CD4-positive, alpha-beta memory T cell (primary cell): ENCODE results near the gene PXMP4. TPM values are rescaled to one million over a fixed set of nuclear protein-coding genes. Genes with fewer than 3 reads are reported as not detected.

Experiments
- CTCF ChIA-PET: fragments of 350-600 bp; sonication (Branson Sonifier 250); formaldehyde crosslinking; loops from one replicate; lab custom pipeline; 2021; ENCODE audit warnings: inconsistent platforms; ENCODE audit not compliant: partially characterized antibody; lab: Charles Lee
- POLR2A ChIA-PET: fragments of 350-600 bp; sonication (Branson Sonifier 250); formaldehyde crosslinking; loops from one replicate; lab custom pipeline; 2021; ENCODE audit not compliant: partially characterized antibody; lab: Charles Lee
- DNase-seq, 5 donors: peaks; one replicate each; pipeline versions ENCODE4 v3.0.0 to v3.0.0-alpha.2; 2020 to 2022; ENCODE audit warnings: mixed read lengths in 1 of 5
- H3K27ac ChIP-seq: one replicate; pipeline ENCODE4 v1.7.0; 2013; ENCODE audit warnings: low read depth, low read length
- H3K27me3 ChIP-seq: 2 replicates; pipeline ENCODE4 v1.7.0; 2013; ENCODE audit warnings: mild to moderate bottlenecking, low read length, moderate library complexity; ENCODE audit not compliant: insufficient read depth
- H3K36me3 ChIP-seq: 2 replicates; pipeline ENCODE4 v1.7.0; 2013; ENCODE audit warnings: mild to moderate bottlenecking, low read length, moderate library complexity; ENCODE audit not compliant: insufficient read depth
- H3K4me1 ChIP-seq: 2 replicates; pipeline ENCODE4 v1.7.0; 2013; ENCODE audit warnings: mild to moderate bottlenecking, low read length, moderate library complexity; ENCODE audit not compliant: insufficient read depth
- H3K4me3 ChIP-seq, 2 donors: one replicate each; pipeline ENCODE4 v1.7.0; 2013; ENCODE audit warnings: low read length in 2 of 2, mild to moderate bottlenecking in 1 of 2
- H3K9me3 ChIP-seq, 2 donors: one replicate each; pipeline ENCODE4 v1.7.0; 2013; ENCODE audit warnings: low read length in 2 of 2, control low read depth in 1 of 2; ENCODE audit not compliant: control insufficient read depth in 1 of 2
- H3K27ac Mint-ChIP-seq, 7 donors: one replicate each; pipeline ENCODE4 v1.8.0; 2020 to 2021; ENCODE audit warnings: mixed read lengths in 7 of 7, mild to moderate bottlenecking in 6 of 7, inconsistent platforms in 3 of 7, moderate library complexity in 3 of 7
- H3K27me3 Mint-ChIP-seq, 2 donors: one replicate each; pipeline ENCODE4 v1.8.0; 2020 to 2021; ENCODE audit warnings: mixed read lengths in 2 of 2
- H3K36me3 Mint-ChIP-seq, 2 donors: one replicate each; pipeline ENCODE4 v1.8.0; 2020 to 2021; ENCODE audit warnings: mixed read lengths in 2 of 2, inconsistent platforms in 1 of 2, mild to moderate bottlenecking in 1 of 2
- H3K4me1 Mint-ChIP-seq, 4 donors: one replicate each; pipeline ENCODE4 v1.8.0; 2020 to 2021; ENCODE audit warnings: mixed read lengths in 4 of 4, mild to moderate bottlenecking in 1 of 4
- H3K4me3 Mint-ChIP-seq, 8 donors: one replicate each; pipeline ENCODE4 v1.8.0; 2020 to 2021; ENCODE audit warnings: mixed read lengths in 8 of 8, mild to moderate bottlenecking in 7 of 8, moderate library complexity in 6 of 8, inconsistent platforms in 3 of 8
- H3K9me3 Mint-ChIP-seq, 8 donors: one replicate each; pipeline ENCODE4 v1.8.0; 2020 to 2021; ENCODE audit warnings: mixed read lengths in 8 of 8, mild to moderate bottlenecking in 5 of 8, inconsistent platforms in 3 of 8, moderate library complexity in 1 of 8
- intact Hi-C: fragments of 100-400 bp; cut with micrococcal nuclease; formaldehyde crosslinking; loops from one replicate; pipeline ENCODE4 v1.15.1; 2023
- polyA plus RNA-seq, 2 donors: library from polyadenylated mRNA; unstranded; fragments of 300-500 nt; fragmentation: Illumina TruSeq; gene quantifications; one replicate each; pipeline ENCODE4 v1.2.3, GENCODE V29; 2021
- total RNA-seq, 2 experiments: library from RNA; stranded (reverse); gene quantifications; one replicate each; pipeline ENCODE4 v1.2.3, GENCODE V29; 2021

Gene PXMP4
- total and polyA plus RNA-seq, 4 experiments from 2014 or later, result 6.3 to 16.4 (median 16.0) TPM

GRCh38 chr20:33685328-33686099 is 34.6 kb downstream of the PXMP4 start:
- Histone ChIP-seq H3K36me3 (no peaks in the 10 kb centered on the region), H3K9me3 (no peaks in the 10 kb centered on the region), H3K4me1 (peaks cover 46% of the 10 kb centered on the region), H3K4me3 (peak overlapping the region in 1 of 2 donors; percentile 38), H3K27me3 (no peaks in the 10 kb centered on the region), H3K27ac (peak overlapping the region; percentile 54)
- Mint-ChIP-seq H3K4me3 (peak overlapping the region; percentile 44 to 86 (median 74)), H3K27ac (peak overlapping the region; percentile 26 to 86 (median 70)), H3K9me3 (no peaks in the 10 kb centered on the region), H3K27me3 (no peaks in the 10 kb centered on the region), H3K36me3 (no peaks in the 10 kb centered on the region), H3K4me1 (peaks cover 28 to 70% (median 47%) of the 10 kb centered on the region in 4 donors)
- intact Hi-C loops, result loop anchor here (1.0 kb wide), 6 partner anchors 22 to 284 kb away; partner anchors contain the start of genes CDK5RAP1, CHMP4B and PXMP4
- CTCF ChIA-PET, result interaction anchor here (0.9 to 1.5 kb wide), 3 partner anchors 17 to 195 kb away, joined by 3 to 5 read pairs (median 3); partner anchors contain the start of gene CBFA2T2
- POLR2A ChIA-PET, result interaction anchor here (0.9 to 1.3 kb wide), 6 partner anchors 18 to 46 kb away, joined by 3 to 14 read pairs (median 4); partner anchors contain the start of genes ACTL10, PXMP4 and ZNF341
- peak in 2 of 5 donors; percentile 26 to 31 for DNase-seq

GRCh38 chr20:33684533-33685327 is 35.4 kb downstream of the PXMP4 start:
- intact Hi-C loops, result no loop called here
- Mint-ChIP-seq H3K9me3 (no peaks in the 10 kb centered on the region), H3K36me3 (no peaks in the 10 kb centered on the region), H3K4me3 (peak overlapping the region in 7 of 8 donors; percentile 31 to 86 (median 58)), H3K27ac (peak overlapping the region in 6 of 7 donors; percentile 41 to 88 (median 75)), H3K27me3 (no peaks in the 10 kb centered on the region), H3K4me1 (peaks cover 25 to 66% (median 45%) of the 10 kb centered on the region in 4 donors)
- Histone ChIP-seq H3K9me3 (no peaks in the 10 kb centered on the region), H3K4me3 (peak overlapping the region in 1 of 2 donors; percentile 38), H3K36me3 (no peaks in the 10 kb centered on the region), H3K4me1 (peaks cover 46% of the 10 kb centered on the region), H3K27me3 (no peaks in the 10 kb centered on the region), H3K27ac (peak overlapping the region; percentile 54)
- CTCF ChIA-PET, result interaction anchor here (0.9 to 1.5 kb wide), 3 partner anchors 16 to 195 kb away, joined by 3 to 5 read pairs (median 3); partner anchors contain the start of gene CBFA2T2
- DNase-seq, result no peak
- POLR2A ChIA-PET, result interaction anchor here (0.6 to 1.3 kb wide), 7 partner anchors 17 to 48 kb away, joined by 3 to 14 read pairs (median 3); partner anchors contain the start of genes ACTL10, PXMP4 and ZNF341

GRCh38 chr20:33681728-33682353 is 38.3 kb downstream of the PXMP4 start:
- intact Hi-C loops, result no loop called here
- H3K4me1 Mint-ChIP-seq, result peaks cover 27 to 68% (median 49%) of the 10 kb centered on the region in 4 donors
- peak overlapping the region in 2 of 8 donors; percentile 24 to 43 for H3K4me3 Mint-ChIP-seq
- no peaks in the 10 kb centered on the region for H3K27me3 ChIP-seq
- no peaks in the 10 kb centered on the region for H3K36me3 Mint-ChIP-seq
- no peaks in the 10 kb centered on the region for H3K36me3 ChIP-seq
- DNase-seq, result no peak
- H3K4me1 ChIP-seq, result peaks cover 53% of the 10 kb centered on the region
- no peak overlapping the region for H3K27ac ChIP-seq
- no peaks in the 10 kb centered on the region for H3K9me3 ChIP-seq
- no peak overlapping the region for H3K4me3 ChIP-seq
- peak overlapping the region in 4 of 7 donors; percentile 14 to 82 (median 65) for H3K27ac Mint-ChIP-seq
- ChIA-PET POLR2A (interaction anchor here (1.2 to 5.3 kb wide), 4 partner anchors 15 to 430 kb away, joined by 3 to 122 read pairs (median 8); partner anchors contain the start of genes ACTL10, C20orf144, EIF2S2 and PXMP4), CTCF (interaction anchor here (1.0 to 6.5 kb wide), 2 partner anchors 14 to 239 kb away, joined by 3 to 88 read pairs; partner anchors contain the start of genes ACTL10 and SNTA1)
- H3K9me3 Mint-ChIP-seq, result no peaks in the 10 kb centered on the region
- no peaks in the 10 kb centered on the region for H3K27me3 Mint-ChIP-seq

GRCh38 chr20:33681288-33681687 is 38.8 kb downstream of the PXMP4 start:
- Mint-ChIP-seq H3K4me3 (no peak overlapping the region), H3K9me3 (no peaks in the 10 kb centered on the region), H3K27ac (peak overlapping the region in 3 of 7 donors; percentile 32 to 60 (median 58)), H3K36me3 (no peaks in the 10 kb centered on the region), H3K4me1 (peaks cover 23 to 63% (median 44%) of the 10 kb centered on the region in 4 donors), H3K27me3 (no peaks in the 10 kb centered on the region)
- H3K27ac ChIP-seq, result no peak overlapping the region
- DNase-seq, result no peak
- H3K4me3 ChIP-seq, result no peak overlapping the region
- H3K27me3 ChIP-seq, result no peaks in the 10 kb centered on the region
- ChIA-PET CTCF (interaction anchor here (1.0 to 6.5 kb wide), 3 partner anchors 14 to 238 kb away, joined by 3 to 88 read pairs (median 6); partner anchors contain the start of genes ACTL10 and SNTA1), POLR2A (interaction anchor here (1.2 to 5.3 kb wide), 5 partner anchors 14 to 431 kb away, joined by 3 to 122 read pairs (median 7); partner anchors contain the start of genes ACTL10, C20orf144, EIF2S2 and PXMP4)
- intact Hi-C loops, result no loop called here
- no peaks in the 10 kb centered on the region for H3K9me3 ChIP-seq
- no peaks in the 10 kb centered on the region for H3K36me3 ChIP-seq
- H3K4me1 ChIP-seq, result peaks cover 50% of the 10 kb centered on the region

GRCh38 chr20:33680686-33681085 is 39.4 kb downstream of the PXMP4 start:
- no peak overlapping the region for H3K27ac ChIP-seq
- no peaks in the 10 kb centered on the region for H3K9me3 Mint-ChIP-seq
- no peaks in the 10 kb centered on the region for H3K27me3 Mint-ChIP-seq
- CTCF ChIA-PET, result interaction anchor here (1.0 to 6.5 kb wide), 4 partner anchors 13 to 238 kb away, joined by 3 to 88 read pairs (median 5); partner anchors contain the start of genes ACTL10 and SNTA1
- H3K9me3 ChIP-seq, result no peaks in the 10 kb centered on the region
- peak overlapping the region in 1 of 8 donors; percentile 25 for H3K4me3 Mint-ChIP-seq
- H3K27me3 ChIP-seq, result no peaks in the 10 kb centered on the region
- intact Hi-C loops, result no loop called here
- no peaks in the 10 kb centered on the region for H3K36me3 ChIP-seq
- H3K4me3 ChIP-seq, result no peak overlapping the region
- H3K4me1 Mint-ChIP-seq, result peaks cover 23 to 63% (median 44%) of the 10 kb centered on the region in 4 donors
- no peak for DNase-seq
- H3K27ac Mint-ChIP-seq, result peak overlapping the region in 3 of 7 donors; percentile 58 to 73 (median 62)
- POLR2A ChIA-PET, result interaction anchor here (1.5 to 5.3 kb wide), 4 partner anchors 14 to 432 kb away, joined by 7 to 122 read pairs (median 8); partner anchors contain the start of genes ACTL10, C20orf144, CBFA2T2 and EIF2S2
- H3K36me3 Mint-ChIP-seq, result no peaks in the 10 kb centered on the region
- H3K4me1 ChIP-seq, result peaks cover 50% of the 10 kb centered on the region
